CD1c-positive myeloid dendritic cell (primary cell): Measurements from ENCODE around the gene RAI1.

Source experiments
- DNase-seq: peaks from one replicate; pipeline ENCODE4 v3.0.0-alpha.2; 2016; ENCODE audit errors: extremely low spot score

The RAI1 gene

GRCh38 chr17:17679748-17680147 lies 1.5 kb upstream of the RAI1 start:
- DNase-seq = no peak

- no peak for DNase-seq
These were observed 626 bp upstream of the RAI1 start for GRCh38 chr17:17680477-17681186.

- peak; percentile 45 for DNase-seq
These were observed 560 bp downstream of the RAI1 start for GRCh38 chr17:17681744-17682292.

- DNase-seq = peak; percentile 86
These were observed 1.1 kb downstream of the RAI1 start for GRCh38 chr17:17682293-17682736.

GRCh38 chr17:17682737-17683680 lies 1.8 kb downstream of the RAI1 start:
- peak; percentile 64 for DNase-seq

GRCh38 chr17:17683710-17684365 lies 2.6 kb downstream of the RAI1 start:
- no peak for DNase-seq

- DNase-seq = no peak
These were observed 3.9 kb downstream of the RAI1 start for GRCh38 chr17:17684906-17685774.

- no peak for DNase-seq
These were observed 4.6 kb downstream of the RAI1 start for GRCh38 chr17:17685775-17686291.

GRCh38 chr17:17689312-17689711 lies 8.1 kb downstream of the RAI1 start:
- no peak for DNase-seq

- DNase-seq = peak; percentile 37
These were observed 9.0 kb downstream of the RAI1 start for GRCh38 chr17:17690233-17690632.

GRCh38 chr17:17691468-17692263 lies 10.4 kb downstream of the RAI1 start:
- DNase-seq = no peak

GRCh38 chr17:17692353-17693252 lies 11.3 kb downstream of the RAI1 start:
- DNase-seq = no peak

GRCh38 chr17:17693253-17694168 lies 12.3 kb downstream of the RAI1 start:
- peak; percentile 45 for DNase-seq

GRCh38 chr17:17694169-17695081 lies 13.2 kb downstream of the RAI1 start:
- DNase-seq = peak; percentile 82

- DNase-seq = no peak
These were observed 14.8 kb downstream of the RAI1 start for GRCh38 chr17:17696085-17696484.

- no peak for DNase-seq
These were observed 15.8 kb downstream of the RAI1 start for GRCh38 chr17:17696882-17697633.
